ENCODE measurements around the gene NEK7.

DNA sequence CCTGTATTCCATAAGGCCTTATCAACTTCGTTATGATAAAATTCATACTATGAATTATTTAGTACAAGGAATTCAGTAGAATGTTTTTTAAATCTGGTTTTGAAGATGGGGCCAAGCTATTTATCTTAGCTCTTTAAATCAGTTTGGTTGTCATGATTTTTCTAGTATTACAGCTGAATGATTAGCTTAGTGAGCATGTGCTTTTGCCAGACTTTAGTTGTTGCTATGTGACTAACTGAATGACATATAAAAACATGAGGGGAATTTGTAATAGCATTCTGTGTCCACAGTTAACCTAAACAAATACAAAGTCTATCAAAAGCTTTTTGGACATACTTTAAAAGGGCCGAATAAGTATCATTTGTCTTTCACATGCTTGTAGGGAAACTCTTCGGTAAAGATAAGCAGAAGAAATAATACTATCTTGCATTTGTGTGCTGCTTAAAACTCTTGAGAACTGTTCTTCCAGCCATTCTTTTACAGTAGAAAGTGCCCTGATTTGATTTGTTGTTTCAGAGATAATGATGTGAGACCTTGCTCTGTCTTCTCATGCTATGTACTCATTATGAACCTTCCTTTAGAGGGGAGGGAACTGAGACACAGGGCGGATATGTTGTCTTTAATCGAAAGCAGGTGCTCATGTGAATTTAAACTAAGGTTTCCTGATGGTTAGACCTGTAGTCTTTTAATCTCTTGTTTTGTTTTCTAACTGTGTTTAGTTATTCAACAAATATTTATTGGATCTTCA is 18.8 kb downstream of the NEK7 start:
- no peak for TF ChIP-seq CTCF (conservative IDR thresholded peaks at IDR 0.05)
- TF ChIP-seq ZFX (IDR thresholded peaks at IDR 0.05), result no peak

Measured in C4-2B (cell line).